Kidney (tissue), 14 donors: ENCODE measurements around the gene MAD1L1. TPM values are rescaled to one million over a fixed set of nuclear protein-coding genes. Genes with fewer than 3 reads are reported as not detected.

Experiments used
- DNase-seq, 5 donors: peaks; one replicate each; pipeline ENCODE4 v3.0.0-alpha.2; 2013 to 2020
- FAIRE-seq: peaks from 2 replicates; lab custom pipeline; 2012; peaks lifted over from hg19 to GRCh38; lab: Jason Lieb, UNC
- H3K27ac ChIP-seq, 2 donors: one replicate each; pipeline ENCODE4 v1.7.0; 2013; ENCODE audit warnings: low read depth in 2 of 2, low read length in 2 of 2, inconsistent platforms in 1 of 2
- H3K27me3 ChIP-seq: one replicate; pipeline ENCODE4 v1.7.1; 2013; ENCODE audit warnings: low read length, inconsistent platforms; ENCODE audit not compliant: control insufficient read depth, insufficient read depth
- H3K36me3 ChIP-seq, 3 donors: one replicate each; pipeline versions ENCODE4 v1.7.0 to v1.7.1; 2013; ENCODE audit warnings: low read length in 3 of 3, control low read depth in 1 of 3, inconsistent platforms in 1 of 3; ENCODE audit not compliant: insufficient read depth in 3 of 3, control insufficient read depth in 2 of 3
- H3K4me1 ChIP-seq, 3 donors: one replicate each; pipeline versions ENCODE4 v1.7.0 to v1.7.1; 2013; ENCODE audit warnings: low read length in 3 of 3, inconsistent platforms in 1 of 3, low read depth in 1 of 3; ENCODE audit not compliant: control insufficient read depth in 2 of 3, insufficient read depth in 2 of 3
- H3K4me3 ChIP-seq, 3 donors: one replicate each; pipeline versions ENCODE4 v1.7.0 to v1.8.1; 2013; ENCODE audit warnings: low read length in 3 of 3, control low read depth in 1 of 3, inconsistent platforms in 1 of 3
- H3K9ac ChIP-seq, 3 donors: one replicate each; pipeline versions ENCODE4 v1.7.0 to v1.7.1; 2013; ENCODE audit warnings: low read length in 3 of 3, control low read depth in 1 of 3, inconsistent platforms in 1 of 3
- H3K9me3 ChIP-seq, 3 donors: one replicate each; pipeline versions ENCODE4 v1.7.0 to v1.7.1; 2013; ENCODE audit warnings: low read length in 3 of 3, control low read depth in 1 of 3, inconsistent platforms in 1 of 3; ENCODE audit not compliant: control insufficient read depth in 2 of 3, insufficient read depth in 1 of 3
- intact Hi-C: fragments of 100-400 bp; cut with DNase I; formaldehyde crosslinking; loops from one replicate; pipeline ENCODE4 v1.11.1; 2022
- polyA plus RNA-seq: library from polyadenylated mRNA; stranded (reverse); fragments of 350-450 nt; fragmentation: Illumina TruSeq; extraction: RNeasy Lipid Tissue Mini Kit (QIAGEN cat#74804); gene quantifications from one replicate; pipeline ENCODE4 v1.2.3, GENCODE V29; 2014; ENCODE audit warnings: low read depth, low replicate concordance; ENCODE audit not compliant: insufficient read depth
- total RNA-seq: library from RNA; stranded (reverse); fragmentation: NEBNext Ultra II Directional; extraction: Animal tissue kit (Norgen Biotek cat#: 25700); gene quantifications from one replicate; pipeline ENCODE4 v1.2.1, GENCODE V29; 2021
- TF ChIP-seq, protein P1 (sequence below): IDR thresholded peaks from 3 replicates; pipeline ENCODE4 v1.5.1; 2012; ENCODE audit warnings: mild to moderate bottlenecking, moderate library complexity, borderline replicate concordance; ENCODE audit not compliant: insufficient read depth; ENCODE audit errors: extremely low read depth
- donor health status: control.
- donor health status: control.
- donor health status: control.
- donor health status: control.
- donor health status: control.
- donor health status: DM: yes; HTN: yes; CAD: no.
- donor health status: Normal renal cell carcinoma (clear cell type).

The MAD1L1 gene
- total and polyA plus RNA-seq, 2 donors from 2014 or later, result 33.2 to 45.2 TPM

DNA sequence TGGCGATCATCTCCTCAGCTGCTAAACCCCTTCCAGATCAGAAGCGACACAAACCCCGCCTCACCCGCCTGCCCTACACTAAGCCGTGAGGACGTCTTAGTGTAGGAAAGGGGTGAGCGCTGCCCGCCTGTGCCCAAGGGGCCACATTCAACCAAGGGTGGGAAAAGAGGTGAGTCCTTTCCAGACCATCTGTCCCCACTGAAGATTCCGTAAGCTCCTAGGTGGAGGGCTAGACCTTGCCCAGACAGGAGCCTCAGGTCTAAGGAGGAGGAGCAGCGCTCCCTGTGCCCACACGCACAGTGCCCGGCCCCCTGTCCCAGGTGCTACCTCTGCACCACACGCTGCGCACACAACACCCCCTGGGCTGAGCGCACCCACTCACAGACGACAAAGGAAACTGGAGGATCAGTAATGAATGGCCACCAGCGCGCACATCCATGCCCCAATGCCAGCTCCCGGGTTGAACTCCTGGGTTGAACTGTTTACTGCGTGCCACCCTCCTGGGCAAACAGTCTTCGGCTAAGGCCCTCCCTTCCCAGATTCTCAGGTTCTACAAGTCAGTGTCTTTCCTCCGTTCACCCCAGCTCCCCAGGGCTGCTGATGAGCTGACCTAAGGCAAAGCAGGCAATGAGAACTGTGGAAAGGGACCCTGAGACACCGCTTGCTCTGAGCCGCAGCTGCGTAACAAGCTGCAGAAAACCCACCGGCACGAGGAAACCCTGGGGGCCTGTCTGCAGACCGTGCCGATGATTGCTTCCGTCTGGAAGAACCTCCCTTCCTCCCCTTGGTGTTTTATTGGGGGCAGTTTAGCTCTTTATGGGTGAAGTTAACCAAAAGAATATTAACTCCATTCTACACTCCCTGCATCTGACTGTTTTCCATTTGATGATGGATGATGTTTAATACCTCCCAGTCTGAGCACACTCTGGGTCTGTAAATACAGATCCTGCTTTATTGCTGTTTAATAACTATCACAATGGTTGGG lies 185.9 kb downstream of the MAD1L1 start:
- FAIRE-seq, result no peak
- Histone ChIP-seq H3K27me3 (no peaks in the 10 kb centered on the region), H3K27ac (no peak overlapping the region), H3K4me3 (no peak overlapping the region), H3K36me3 (peaks cover 0 to 3% (median 2%) of the 10 kb centered on the region in 3 donors), H3K9me3 (peaks cover 0 to under 1% (median 0%) of the 10 kb centered on the region in 3 donors), H3K4me1 (peaks cover 0 to 3% (median 0%) of the 10 kb centered on the region in 3 donors), H3K9ac (no peak overlapping the region)
- TF ChIP-seq, protein P1, sequence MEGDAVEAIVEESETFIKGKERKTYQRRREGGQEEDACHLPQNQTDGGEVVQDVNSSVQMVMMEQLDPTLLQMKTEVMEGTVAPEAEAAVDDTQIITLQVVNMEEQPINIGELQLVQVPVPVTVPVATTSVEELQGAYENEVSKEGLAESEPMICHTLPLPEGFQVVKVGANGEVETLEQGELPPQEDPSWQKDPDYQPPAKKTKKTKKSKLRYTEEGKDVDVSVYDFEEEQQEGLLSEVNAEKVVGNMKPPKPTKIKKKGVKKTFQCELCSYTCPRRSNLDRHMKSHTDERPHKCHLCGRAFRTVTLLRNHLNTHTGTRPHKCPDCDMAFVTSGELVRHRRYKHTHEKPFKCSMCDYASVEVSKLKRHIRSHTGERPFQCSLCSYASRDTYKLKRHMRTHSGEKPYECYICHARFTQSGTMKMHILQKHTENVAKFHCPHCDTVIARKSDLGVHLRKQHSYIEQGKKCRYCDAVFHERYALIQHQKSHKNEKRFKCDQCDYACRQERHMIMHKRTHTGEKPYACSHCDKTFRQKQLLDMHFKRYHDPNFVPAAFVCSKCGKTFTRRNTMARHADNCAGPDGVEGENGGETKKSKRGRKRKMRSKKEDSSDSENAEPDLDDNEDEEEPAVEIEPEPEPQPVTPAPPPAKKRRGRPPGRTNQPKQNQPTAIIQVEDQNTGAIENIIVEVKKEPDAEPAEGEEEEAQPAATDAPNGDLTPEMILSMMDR, result no peak
- intact Hi-C loops, result no loop called here
- peak in 3 of 5 donors; percentile 35 to 69 (median 53) for DNase-seq

DNA sequence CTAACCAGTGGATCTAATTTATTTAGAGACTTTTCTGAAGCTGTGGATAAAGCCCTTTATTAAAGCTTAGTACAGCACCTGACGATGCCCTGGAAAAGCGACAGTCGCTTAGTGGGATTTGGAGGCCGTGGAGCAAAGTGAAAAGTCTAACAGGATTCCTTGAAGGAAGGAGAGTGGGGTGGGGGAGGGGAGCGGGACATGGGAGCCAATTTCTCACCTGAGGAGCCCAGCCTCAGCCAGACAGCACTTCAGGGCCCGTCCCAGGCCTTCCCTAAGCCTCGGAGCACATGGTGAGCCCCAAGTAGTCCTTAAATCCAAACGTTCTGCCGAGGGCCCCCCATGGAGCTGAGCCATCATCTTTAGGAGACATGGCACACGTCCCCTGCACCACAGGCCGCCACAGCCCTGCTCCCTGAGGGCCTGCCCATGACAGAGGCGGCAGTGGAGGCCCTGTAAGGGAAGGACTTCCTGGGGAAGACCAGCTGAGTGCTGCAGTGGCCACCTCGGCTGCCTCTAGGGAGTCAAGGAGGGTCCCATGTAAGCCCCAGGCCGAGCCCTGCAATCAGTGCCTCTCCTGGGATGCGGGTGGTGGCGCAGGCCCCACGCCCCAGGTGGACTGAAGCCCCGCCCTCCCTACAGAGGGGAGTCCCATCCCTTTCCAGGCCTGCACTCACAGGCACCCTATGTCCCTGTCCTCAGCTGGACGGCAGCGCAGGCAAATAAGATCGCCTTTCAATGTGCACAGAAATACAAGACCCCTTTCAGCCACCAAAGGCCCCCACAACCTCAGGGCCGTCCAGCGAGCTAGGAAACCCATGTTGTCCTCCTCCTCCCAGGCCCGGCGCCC lies 187.0 kb downstream of the MAD1L1 start:
- no peak overlapping the region for H3K4me3 ChIP-seq
- FAIRE-seq, result no peak
- H3K27me3 ChIP-seq, result no peaks in the 10 kb centered on the region
- H3K9ac ChIP-seq, result no peak overlapping the region
- peaks cover 0 to 1% (median 0%) of the 10 kb centered on the region in 3 donors for H3K9me3 ChIP-seq
- peaks cover 0 to 3% (median 2%) of the 10 kb centered on the region in 3 donors for H3K36me3 ChIP-seq
- H3K4me1 ChIP-seq, result peaks cover 0 to 3% (median 0%) of the 10 kb centered on the region in 3 donors
- DNase-seq, result peak in 2 of 5 donors; percentile 50 to 63
- intact Hi-C loops, result no loop called here
- no peak overlapping the region for H3K27ac ChIP-seq
- TF ChIP-seq, protein P1, result no peak

DNA sequence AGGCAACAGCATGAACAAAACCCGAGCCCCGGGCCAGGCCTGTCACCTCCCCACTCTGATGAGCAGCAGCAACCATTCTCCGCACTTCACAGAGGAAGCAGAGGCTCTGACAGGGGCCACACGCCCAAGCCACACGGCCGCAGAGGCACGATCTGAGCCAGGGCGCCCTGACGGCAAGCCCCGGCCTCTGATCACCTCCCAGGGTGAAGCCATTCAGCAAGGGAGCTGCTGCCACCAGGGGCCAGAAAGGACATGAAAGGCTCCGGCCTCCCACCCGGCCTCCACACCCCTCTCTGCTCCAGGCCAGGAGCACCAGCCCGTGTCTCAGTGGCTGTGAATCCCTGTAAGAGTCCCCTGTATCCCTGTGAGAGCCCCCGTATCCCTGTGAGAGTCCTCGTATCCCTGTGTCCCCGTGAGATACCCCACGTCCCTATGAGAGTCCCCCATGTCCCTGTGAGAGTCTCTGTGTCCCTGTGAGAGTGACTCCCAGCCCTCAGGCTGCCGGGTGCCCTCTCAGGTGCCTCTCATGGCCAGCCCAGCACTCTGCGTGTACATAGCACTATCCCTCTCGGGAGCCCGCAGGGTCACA lies 187.8 kb downstream of the MAD1L1 start:
- H3K9me3 ChIP-seq, result peaks cover 0 to 1% (median 0%) of the 10 kb centered on the region in 3 donors
- H3K4me3 ChIP-seq, result no peak overlapping the region
- FAIRE-seq (no peak), DNase-seq (peak in 2 of 5 donors; percentile 24 to 50)
- peaks cover 0 to 3% (median 2%) of the 10 kb centered on the region in 3 donors for H3K36me3 ChIP-seq
- H3K27me3 ChIP-seq, result no peaks in the 10 kb centered on the region
- no peak overlapping the region for H3K27ac ChIP-seq
- no peak overlapping the region for H3K9ac ChIP-seq
- TF ChIP-seq, protein P1, result no peak
- intact Hi-C loops, result no loop called here
- peaks cover 0 to 3% (median 0%) of the 10 kb centered on the region in 3 donors for H3K4me1 ChIP-seq
